Measurements from ENCODE around the gene FAU. TPM values are rescaled to one million over a fixed set of nuclear protein-coding genes. Genes with fewer than 3 reads are reported as not detected.
A peak's percentile ranks its signal among the peaks of the same experiment; 100 is the strongest.

The FAU gene
- total and polyA plus RNA-seq, 2 of the 13 experiments (the other 11 are each of a cell fraction or from before 2014, with no cell fraction given) = 374 to 869 TPM

DNA sequence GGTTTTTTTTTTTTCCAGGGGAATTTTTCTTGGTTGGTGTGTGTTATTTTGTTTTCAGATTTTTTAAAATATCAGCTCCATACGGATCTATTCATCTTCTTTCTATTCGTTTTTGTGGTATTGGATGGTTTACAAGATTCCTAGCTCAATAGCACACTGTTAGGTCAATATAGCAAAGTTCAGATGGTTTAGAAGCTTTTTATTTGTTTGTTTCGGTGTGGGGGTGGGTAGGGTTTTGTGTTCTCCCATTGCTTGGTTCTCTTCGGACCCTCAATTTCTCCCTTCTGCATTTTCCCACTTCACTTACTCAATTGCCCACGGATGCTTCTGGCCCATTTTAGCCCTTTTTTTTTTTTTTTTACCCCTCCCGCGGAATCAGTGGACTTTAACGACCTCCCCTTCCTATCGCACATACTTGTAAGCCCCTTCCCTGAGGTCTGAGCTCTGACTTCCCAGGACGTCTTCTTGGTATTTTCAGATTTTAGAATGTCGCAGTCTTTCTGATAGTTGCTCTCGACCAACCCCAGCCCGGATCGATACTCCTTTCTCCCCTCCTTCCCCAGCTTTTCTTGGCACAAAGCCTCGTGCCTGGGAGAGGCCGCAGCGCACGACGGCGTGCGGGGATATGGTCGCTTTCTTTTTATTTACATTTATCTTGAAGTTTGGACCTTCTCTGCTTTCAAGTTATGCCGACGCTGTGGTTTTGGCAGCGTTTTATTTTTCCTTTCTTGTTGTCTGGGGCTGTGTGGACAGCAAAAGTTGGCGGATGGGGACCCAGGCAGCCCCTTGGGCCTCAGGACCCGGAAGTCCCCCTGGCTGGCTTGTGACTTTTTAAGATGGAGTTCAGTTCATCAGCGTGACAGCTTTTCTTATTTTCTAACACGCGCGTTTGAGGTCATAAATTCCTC is 43.7 kb upstream of the FAU start (continued):
- TF ChIP-seq, protein P1, sequence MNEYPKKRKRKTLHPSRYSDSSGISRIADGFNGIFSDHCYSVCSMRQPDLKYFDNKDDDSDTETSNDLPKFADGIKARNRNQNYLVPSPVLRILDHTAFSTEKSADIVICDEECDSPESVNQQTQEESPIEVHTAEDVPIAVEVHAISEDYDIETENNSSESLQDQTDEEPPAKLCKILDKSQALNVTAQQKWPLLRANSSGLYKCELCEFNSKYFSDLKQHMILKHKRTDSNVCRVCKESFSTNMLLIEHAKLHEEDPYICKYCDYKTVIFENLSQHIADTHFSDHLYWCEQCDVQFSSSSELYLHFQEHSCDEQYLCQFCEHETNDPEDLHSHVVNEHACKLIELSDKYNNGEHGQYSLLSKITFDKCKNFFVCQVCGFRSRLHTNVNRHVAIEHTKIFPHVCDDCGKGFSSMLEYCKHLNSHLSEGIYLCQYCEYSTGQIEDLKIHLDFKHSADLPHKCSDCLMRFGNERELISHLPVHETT (CRISPR knock-in tag; conservative IDR thresholded peaks at IDR 0.05) = peak; percentile 59; the same call in 1 of the 2 replicates
- TF ChIP-seq GATAD1 (CRISPR knock-in tag; IDR thresholded peaks at IDR 0.05) (peak; percentile 28; the same call in 1 of the 2 replicates), CBX5 (CRISPR knock-in tag; IDR thresholded peaks at IDR 0.05; ENCODE audit: borderline replicate concordance) (peak; percentile 67; the same call in 1 of the 2 replicates), ZNF30 (CRISPR knock-in tag; IDR thresholded peaks at IDR 0.05) (no peak), ZNF501 (CRISPR knock-in tag; IDR thresholded peaks at IDR 0.05) (peak; percentile 80), ZNF253 (CRISPR knock-in tag; IDR thresholded peaks at IDR 0.05; ENCODE audit: borderline replicate concordance) (no peak), EED (CRISPR knock-in tag; IDR thresholded peaks at IDR 0.05) (no peak), ZNF552 (CRISPR knock-in tag; IDR thresholded peaks at IDR 0.05; ENCODE audit: borderline replicate concordance) (no peak)
- TF ChIP-seq, protein P2, sequence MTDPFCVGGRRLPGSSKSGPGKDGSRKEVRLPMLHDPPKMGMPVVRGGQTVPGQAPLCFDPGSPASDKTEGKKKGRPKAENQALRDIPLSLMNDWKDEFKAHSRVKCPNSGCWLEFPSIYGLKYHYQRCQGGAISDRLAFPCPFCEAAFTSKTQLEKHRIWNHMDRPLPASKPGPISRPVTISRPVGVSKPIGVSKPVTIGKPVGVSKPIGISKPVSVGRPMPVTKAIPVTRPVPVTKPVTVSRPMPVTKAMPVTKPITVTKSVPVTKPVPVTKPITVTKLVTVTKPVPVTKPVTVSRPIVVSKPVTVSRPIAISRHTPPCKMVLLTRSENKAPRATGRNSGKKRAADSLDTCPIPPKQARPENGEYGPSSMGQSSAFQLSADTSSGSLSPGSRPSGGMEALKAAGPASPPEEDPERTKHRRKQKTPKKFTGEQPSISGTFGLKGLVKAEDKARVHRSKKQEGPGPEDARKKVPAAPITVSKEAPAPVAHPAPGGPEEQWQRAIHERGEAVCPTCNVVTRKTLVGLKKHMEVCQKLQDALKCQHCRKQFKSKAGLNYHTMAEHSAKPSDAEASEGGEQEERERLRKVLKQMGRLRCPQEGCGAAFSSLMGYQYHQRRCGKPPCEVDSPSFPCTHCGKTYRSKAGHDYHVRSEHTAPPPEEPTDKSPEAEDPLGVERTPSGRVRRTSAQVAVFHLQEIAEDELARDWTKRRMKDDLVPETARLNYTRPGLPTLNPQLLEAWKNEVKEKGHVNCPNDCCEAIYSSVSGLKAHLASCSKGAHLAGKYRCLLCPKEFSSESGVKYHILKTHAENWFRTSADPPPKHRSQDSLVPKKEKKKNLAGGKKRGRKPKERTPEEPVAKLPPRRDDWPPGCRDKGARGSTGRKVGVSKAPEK (CRISPR knock-in tag; IDR thresholded peaks at IDR 0.05; ENCODE audit: borderline replicate concordance) = peak; percentile 99; the same call in 1 of the 2 replicates
- TF ChIP-seq, protein P3, sequence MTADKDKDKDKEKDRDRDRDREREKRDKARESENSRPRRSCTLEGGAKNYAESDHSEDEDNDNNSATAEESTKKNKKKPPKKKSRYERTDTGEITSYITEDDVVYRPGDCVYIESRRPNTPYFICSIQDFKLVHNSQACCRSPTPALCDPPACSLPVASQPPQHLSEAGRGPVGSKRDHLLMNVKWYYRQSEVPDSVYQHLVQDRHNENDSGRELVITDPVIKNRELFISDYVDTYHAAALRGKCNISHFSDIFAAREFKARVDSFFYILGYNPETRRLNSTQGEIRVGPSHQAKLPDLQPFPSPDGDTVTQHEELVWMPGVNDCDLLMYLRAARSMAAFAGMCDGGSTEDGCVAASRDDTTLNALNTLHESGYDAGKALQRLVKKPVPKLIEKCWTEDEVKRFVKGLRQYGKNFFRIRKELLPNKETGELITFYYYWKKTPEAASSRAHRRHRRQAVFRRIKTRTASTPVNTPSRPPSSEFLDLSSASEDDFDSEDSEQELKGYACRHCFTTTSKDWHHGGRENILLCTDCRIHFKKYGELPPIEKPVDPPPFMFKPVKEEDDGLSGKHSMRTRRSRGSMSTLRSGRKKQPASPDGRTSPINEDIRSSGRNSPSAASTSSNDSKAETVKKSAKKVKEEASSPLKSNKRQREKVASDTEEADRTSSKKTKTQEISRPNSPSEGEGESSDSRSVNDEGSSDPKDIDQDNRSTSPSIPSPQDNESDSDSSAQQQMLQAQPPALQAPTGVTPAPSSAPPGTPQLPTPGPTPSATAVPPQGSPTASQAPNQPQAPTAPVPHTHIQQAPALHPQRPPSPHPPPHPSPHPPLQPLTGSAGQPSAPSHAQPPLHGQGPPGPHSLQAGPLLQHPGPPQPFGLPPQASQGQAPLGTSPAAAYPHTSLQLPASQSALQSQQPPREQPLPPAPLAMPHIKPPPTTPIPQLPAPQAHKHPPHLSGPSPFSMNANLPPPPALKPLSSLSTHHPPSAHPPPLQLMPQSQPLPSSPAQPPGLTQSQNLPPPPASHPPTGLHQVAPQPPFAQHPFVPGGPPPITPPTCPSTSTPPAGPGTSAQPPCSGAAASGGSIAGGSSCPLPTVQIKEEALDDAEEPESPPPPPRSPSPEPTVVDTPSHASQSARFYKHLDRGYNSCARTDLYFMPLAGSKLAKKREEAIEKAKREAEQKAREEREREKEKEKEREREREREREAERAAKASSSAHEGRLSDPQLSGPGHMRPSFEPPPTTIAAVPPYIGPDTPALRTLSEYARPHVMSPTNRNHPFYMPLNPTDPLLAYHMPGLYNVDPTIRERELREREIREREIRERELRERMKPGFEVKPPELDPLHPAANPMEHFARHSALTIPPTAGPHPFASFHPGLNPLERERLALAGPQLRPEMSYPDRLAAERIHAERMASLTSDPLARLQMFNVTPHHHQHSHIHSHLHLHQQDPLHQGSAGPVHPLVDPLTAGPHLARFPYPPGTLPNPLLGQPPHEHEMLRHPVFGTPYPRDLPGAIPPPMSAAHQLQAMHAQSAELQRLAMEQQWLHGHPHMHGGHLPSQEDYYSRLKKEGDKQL (CRISPR knock-in tag; IDR thresholded peaks at IDR 0.05; ENCODE audit: low read depth) = no peak; the same call in 1 of the 2 replicates
- TF ChIP-seq, protein P4, sequence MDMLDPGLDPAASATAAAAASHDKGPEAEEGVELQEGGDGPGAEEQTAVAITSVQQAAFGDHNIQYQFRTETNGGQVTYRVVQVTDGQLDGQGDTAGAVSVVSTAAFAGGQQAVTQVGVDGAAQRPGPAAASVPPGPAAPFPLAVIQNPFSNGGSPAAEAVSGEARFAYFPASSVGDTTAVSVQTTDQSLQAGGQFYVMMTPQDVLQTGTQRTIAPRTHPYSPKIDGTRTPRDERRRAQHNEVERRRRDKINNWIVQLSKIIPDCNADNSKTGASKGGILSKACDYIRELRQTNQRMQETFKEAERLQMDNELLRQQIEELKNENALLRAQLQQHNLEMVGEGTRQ (IDR thresholded peaks at IDR 0.05; ENCODE audit: low read depth, low read length) = no peak
- TF ChIP-seq, protein P4 (CRISPR knock-in tag; IDR thresholded peaks at IDR 0.05; ENCODE audit: borderline replicate concordance) = no peak
- TF ChIP-seq, protein P5, sequence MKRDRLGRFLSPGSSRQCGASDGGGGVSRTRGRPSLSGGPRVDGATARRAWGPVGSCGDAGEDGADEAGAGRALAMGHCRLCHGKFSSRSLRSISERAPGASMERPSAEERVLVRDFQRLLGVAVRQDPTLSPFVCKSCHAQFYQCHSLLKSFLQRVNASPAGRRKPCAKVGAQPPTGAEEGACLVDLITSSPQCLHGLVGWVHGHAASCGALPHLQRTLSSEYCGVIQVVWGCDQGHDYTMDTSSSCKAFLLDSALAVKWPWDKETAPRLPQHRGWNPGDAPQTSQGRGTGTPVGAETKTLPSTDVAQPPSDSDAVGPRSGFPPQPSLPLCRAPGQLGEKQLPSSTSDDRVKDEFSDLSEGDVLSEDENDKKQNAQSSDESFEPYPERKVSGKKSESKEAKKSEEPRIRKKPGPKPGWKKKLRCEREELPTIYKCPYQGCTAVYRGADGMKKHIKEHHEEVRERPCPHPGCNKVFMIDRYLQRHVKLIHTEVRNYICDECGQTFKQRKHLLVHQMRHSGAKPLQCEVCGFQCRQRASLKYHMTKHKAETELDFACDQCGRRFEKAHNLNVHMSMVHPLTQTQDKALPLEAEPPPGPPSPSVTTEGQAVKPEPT (CRISPR knock-in tag; IDR thresholded peaks at IDR 0.05; ENCODE audit: low read depth) = no peak

Data from HepG2 (cell line).